GM12878 (cell line): ENCODE data around the gene SYCN. TPM values are rescaled to one million over a fixed set of nuclear protein-coding genes. Genes with fewer than 3 reads are reported as not detected.

Source experiments
- ATAC-seq: fragments of 200-7000 bp; cut with Tn5 transposase; 3 replicates; pipeline ENCODE4 v1.9.1; 2020; ENCODE audit warnings: mild to moderate bottlenecking, moderate library complexity
- BruUV-seq: library from RNA; stranded (reverse); fragments of 400-500 nt; replicated peaks from 2 replicates; lab custom pipeline; 2021; lab: Mats Ljungman, UMichigan
- CTCF ChIA-PET: fragments of 300-600 bp; sonication (Branson Sonifier 250); formaldehyde crosslinking; extraction: SDS; loops from one replicate; lab custom pipeline; 2021; ENCODE audit warnings: inconsistent platforms; lab: Yijun Ruan, JAX
- POLR2A ChIA-PET: fragments of 350-600 bp; formaldehyde crosslinking; extraction: SDS; loops from one replicate; lab custom pipeline; 2021; ENCODE audit warnings: inconsistent platforms; lab: Charles Lee
- RAD21 ChIA-PET: fragments of 300-600 bp; sonication (Branson Sonifier 250); formaldehyde crosslinking; loops from one replicate; lab custom pipeline; 2023; ENCODE audit warnings: antibody characterized with exemption; ENCODE audit not compliant: unreplicated experiment; lab: Charles Lee
- SMC1A ChIA-PET: fragments of 300-600 bp; sonication (Branson Sonifier 250); formaldehyde crosslinking; loops from one replicate; lab custom pipeline; 2023; ENCODE audit not compliant: unreplicated experiment, uncharacterized antibody; lab: Charles Lee
- DNase-seq: peaks from one replicate; pipeline ENCODE4 v3.0.0-alpha.2; 2011; ENCODE audit warnings: low read depth, low spot score
- FAIRE-seq: peaks from 3 replicates; lab custom pipeline; 2011; peaks lifted over from hg19 to GRCh38; lab: Jason Lieb, UNC
- H2AFZ ChIP-seq: 2 replicates; pipeline ENCODE4 v1.6.0; 2011; ENCODE audit warnings: low read depth, low read length, control low read depth; ENCODE audit not compliant: control insufficient read depth
- H3K27ac ChIP-seq: 2 replicates; pipeline ENCODE4 v1.5.1; 2011; ENCODE audit warnings: control low read depth; ENCODE audit not compliant: control insufficient read depth, insufficient read depth
- H3K27me3 ChIP-seq, 2 experiments: replicated peaks in 1 of 2; 2 replicates each; pipeline versions ENCODE4 v1.6.0 to v1.6.1; 2011; ENCODE audit warnings: low read length in 1 of 2; ENCODE audit not compliant: control insufficient read depth in 2 of 2, insufficient read depth in 2 of 2
- H3K36me3 ChIP-seq, 2 experiments: 2 replicates each; pipeline ENCODE4 v1.5.1; 2011; ENCODE audit warnings: low read length in 1 of 2; ENCODE audit not compliant: control insufficient read depth in 2 of 2, insufficient read depth in 2 of 2
- H3K4me1 ChIP-seq: 2 replicates; pipeline ENCODE4 v1.6.1; 2011; ENCODE audit warnings: mild to moderate bottlenecking, low read length, moderate library complexity, mixed read lengths; ENCODE audit not compliant: control insufficient read depth, insufficient read depth
- H3K4me2 ChIP-seq: 2 replicates; pipeline ENCODE4 v1.6.0; 2011; ENCODE audit warnings: control low read depth; ENCODE audit not compliant: control insufficient read depth, insufficient read depth
- H3K4me3 ChIP-seq: fragments of 200-600 bp; sonication (generic); 2 replicates; pipeline ENCODE4 v1.5.1; 2016
- H3K79me2 ChIP-seq: 2 replicates; pipeline ENCODE4 v1.6.0; 2011; ENCODE audit warnings: low read length; ENCODE audit not compliant: control insufficient read depth, insufficient read depth
- H3K9ac ChIP-seq: 2 replicates; pipeline ENCODE4 v1.8.0; 2011; ENCODE audit warnings: low read length, control low read depth, mixed read lengths; ENCODE audit not compliant: control insufficient read depth, insufficient read depth
- H3K9me3 ChIP-seq: replicated peaks from 3 replicates; pipeline ENCODE4 v1.5.1; 2011; ENCODE audit warnings: mild to moderate bottlenecking, low read length; ENCODE audit not compliant: control insufficient read depth, insufficient read depth
- H4K20me1 ChIP-seq: 2 replicates; pipeline ENCODE4 v1.6.0; 2011; ENCODE audit not compliant: control insufficient read depth, insufficient read depth
- BHLHE40 ChIP-seq, 2 experiments: fragments of 450-650 bp in 1 of 2; IDR thresholded peaks; 2 replicates each; pipeline ENCODE4 v1.6.1; 2011 to 2017; ENCODE audit warnings: low read depth in 2 of 2, borderline replicate concordance in 1 of 2, improper control_type of control experiment in 1 of 2, low read length in 1 of 2, mild to moderate bottlenecking in 1 of 2
- EP300 ChIP-seq, 2 experiments: fragments of 150-350 bp in 1 of 2; IDR thresholded peaks; 2 replicates each; pipeline ENCODE4 v1.6.1; 2011 to 2012; ENCODE audit warnings: low read depth in 2 of 2, low read length in 2 of 2, borderline replicate concordance in 1 of 2, improper control_type of control experiment in 1 of 2, inconsistent platforms in 1 of 2; ENCODE audit not compliant: control insufficient read depth in 1 of 2
- MTA2 ChIP-seq: fragments of 450-650 bp; IDR thresholded peaks from 2 replicates; pipeline ENCODE4 v1.6.1; 2016; ENCODE audit warnings: low read depth, mild to moderate bottlenecking, moderate library complexity
- POU2F2 ChIP-seq: IDR thresholded peaks from 3 replicates; pipeline ENCODE4 v1.6.1; 2011; ENCODE audit warnings: low read depth, mild to moderate bottlenecking, low read length, borderline replicate concordance
- SMARCA5 ChIP-seq: fragments of 450-650 bp; IDR thresholded peaks from 2 replicates; pipeline ENCODE4 v1.6.1; 2017; ENCODE audit warnings: mild to moderate bottlenecking
- SPI1 ChIP-seq: IDR thresholded peaks from 2 replicates; pipeline ENCODE4 v1.6.1; 2011; ENCODE audit warnings: low read depth, mild to moderate bottlenecking, low read length, moderate library complexity, borderline replicate concordance; ENCODE audit not compliant: insufficient read depth
- TCF12 ChIP-seq: IDR thresholded peaks from 2 replicates; pipeline ENCODE4 v1.6.1; 2011; ENCODE audit warnings: low read depth, mild to moderate bottlenecking, low read length
- TCF3 ChIP-seq: IDR thresholded peaks from 2 replicates; pipeline ENCODE4 v1.6.1; 2012; ENCODE audit warnings: low read depth, mild to moderate bottlenecking, low read length, borderline replicate concordance; ENCODE audit not compliant: insufficient read depth
- ZNF207 ChIP-seq: fragments of 450-650 bp; IDR thresholded peaks from 2 replicates; pipeline ENCODE4 v1.6.1; 2014; ENCODE audit warnings: antibody characterized with exemption, mild to moderate bottlenecking, borderline replicate concordance
- WGBS: methylation state at CpG from one replicate; pipeline ENCODE4 v1.1.6; 2016; ENCODE audit warnings: low lambda C conversion rate; ENCODE audit not compliant: insufficient replicate concordance, insufficient coverage; ENCODE audit errors: missing lambda C conversion rate; 5-methylcytosine and 5-hydroxymethylcytosine counted together
- in situ Hi-C: fragments of 300-500 bp; cut with MboI; formaldehyde crosslinking; loops from 9 replicates; pipeline ENCODE4 v1.14.3; 2018; ENCODE audit warnings: mixed read lengths
- intact Hi-C: fragments of 100-400 bp; cut with micrococcal nuclease; formaldehyde crosslinking; loops from one replicate; pipeline ENCODE4 v1.14.2; 2022; ENCODE audit not compliant: unreplicated experiment
- polyA plus RNA-seq, 11 experiments: library from polyadenylated mRNA; depleted of rRNA in 4 of 11; unstranded in 6 of 11; stranded (reverse) in 5 of 11; fragments of >200 nt; fragmentation: Nextera tagmentation in 4 of 11; fragmentation: Illumina TruSeq in 1 of 11; extraction: Ambion mirVana in 4 of 11; extraction: Trizol in 1 of 11; gene quantifications; 1 replicate in 1 of 11; 2 replicates in 10 of 11; pipeline versions ENCODE4 v1.2.1 to v1.2.3, GENCODE V29; 2011 to 2016; ENCODE audit warnings: inconsistent platforms in 2 of 11, missing spikeins in 2 of 11, low read depth in 1 of 11
- total RNA-seq, 4 experiments: library from RNA; depleted of rRNA in 3 of 4; stranded (reverse); fragments of >200 nt in 3 of 4; fragmentation: Illumina TruSeq in 1 of 4; extraction: Trizol in 1 of 4; gene quantifications; 2 replicates each; pipeline versions ENCODE4 v1.2.1 to v1.2.3, GENCODE V29; 2013 to 2021
- TF ChIP-seq, protein P1 (sequence below): IDR thresholded peaks from 2 replicates; pipeline ENCODE4 v1.6.1; 2011; ENCODE audit warnings: borderline replicate concordance, low read depth, mild to moderate bottlenecking, moderate library complexity, low read length; ENCODE audit not compliant: insufficient read depth, poor library complexity, severe bottlenecking
- TF ChIP-seq, protein P2 (sequence below): IDR thresholded peaks from 2 replicates; pipeline ENCODE4 v1.6.1; 2012; ENCODE audit warnings: mild to moderate bottlenecking, low read depth, low read length
- TF ChIP-seq, protein P3 (sequence below): IDR thresholded peaks from 2 replicates; pipeline ENCODE4 v1.6.1; 2012; ENCODE audit warnings: low read depth, low read length, improper control_type of control experiment
- TF ChIP-seq, protein P4 (sequence below): IDR thresholded peaks from 2 replicates; pipeline ENCODE4 v1.6.1; 2012; ENCODE audit warnings: low read depth, low read length, improper control_type of control experiment

The SYCN gene
- total and polyA plus RNA-seq, 10 of the 15 experiments (the other 5 are each of a cell fraction or from before 2014, with no cell fraction given) = 0.54 TPM; not detected in 9

DNA sequence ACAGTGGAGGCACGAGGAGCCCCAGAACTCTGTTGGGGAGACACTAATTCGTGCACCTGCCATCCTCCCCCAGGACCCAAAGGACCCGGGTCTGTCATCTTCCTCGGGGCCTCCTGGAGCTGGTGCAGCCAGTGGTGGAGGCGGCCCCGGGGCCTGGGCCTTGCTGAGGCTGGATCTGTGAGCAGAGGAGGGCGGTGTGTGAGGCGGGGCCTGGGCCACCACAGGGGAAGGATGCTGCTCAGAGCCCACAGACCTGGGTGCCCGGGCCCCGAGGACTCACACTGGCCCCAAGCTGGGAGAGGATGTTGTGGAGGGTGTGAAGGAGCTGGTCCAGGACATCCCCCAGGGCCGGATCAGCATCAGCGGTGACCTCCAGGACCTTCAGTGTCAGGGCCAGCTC, 32.5 kb upstream of the SYCN start:
- FAIRE-seq = no peak
- Histone ChIP-seq H3K27ac (no peak overlapping the region), H3K4me2 (no peak overlapping the region), H3K27me3 (no peaks in the 10 kb centered on the region), H3K79me2 (no peaks in the 10 kb centered on the region), H3K9me3 (no peaks in the 10 kb centered on the region), H3K4me3 (no peak overlapping the region), H2AFZ (no peak overlapping the region), H3K9ac (no peak overlapping the region), H3K4me1 (peaks cover 7% of the 10 kb centered on the region), H3K36me3 (no peaks in the 10 kb centered on the region), H4K20me1 (no peaks in the 10 kb centered on the region)
- BruUV-seq = no TSS peak
- intact Hi-C loops (no loop called here), in situ Hi-C loops (no loop called here)
- DNase-seq = no peak
- ATAC-seq = no peak; the same call in 2 of the 3 replicates
- ChIA-PET RAD21 (interaction anchor here (1.4 kb wide), 1 partner anchor 114 kb away, joined by 3 read pairs; no protein-coding TSS in a partner anchor), POLR2A (no interaction called here), SMC1A (no interaction called here), CTCF (no interaction called here)
- TF ChIP-seq SMARCA5 (no peak), TCF3 (no peak), MTA2 (no peak), TCF12 (no peak), EP300 (IDR thresholded peaks at IDR 0.05; ENCODE audit: borderline replicate concordance in 1 of 2, control insufficient read depth in 1 of 2, low read depth in 2 of 2, low read length in 2 of 2) (no peak), SPI1 (no peak), ZNF207 (no peak), BHLHE40 (IDR thresholded peaks at IDR 0.05; ENCODE audit: borderline replicate concordance in 1 of 2, low read depth in 2 of 2, low read length in 1 of 2) (no peak), POU2F2 (no peak)
- TF ChIP-seq, protein P1, sequence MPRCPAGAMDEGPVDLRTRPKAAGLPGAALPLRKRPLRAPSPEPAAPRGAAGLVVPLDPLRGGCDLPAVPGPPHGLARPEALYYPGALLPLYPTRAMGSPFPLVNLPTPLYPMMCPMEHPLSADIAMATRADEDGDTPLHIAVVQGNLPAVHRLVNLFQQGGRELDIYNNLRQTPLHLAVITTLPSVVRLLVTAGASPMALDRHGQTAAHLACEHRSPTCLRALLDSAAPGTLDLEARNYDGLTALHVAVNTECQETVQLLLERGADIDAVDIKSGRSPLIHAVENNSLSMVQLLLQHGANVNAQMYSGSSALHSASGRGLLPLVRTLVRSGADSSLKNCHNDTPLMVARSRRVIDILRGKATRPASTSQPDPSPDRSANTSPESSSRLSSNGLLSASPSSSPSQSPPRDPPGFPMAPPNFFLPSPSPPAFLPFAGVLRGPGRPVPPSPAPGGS = no peak
- TF ChIP-seq, protein P2, sequence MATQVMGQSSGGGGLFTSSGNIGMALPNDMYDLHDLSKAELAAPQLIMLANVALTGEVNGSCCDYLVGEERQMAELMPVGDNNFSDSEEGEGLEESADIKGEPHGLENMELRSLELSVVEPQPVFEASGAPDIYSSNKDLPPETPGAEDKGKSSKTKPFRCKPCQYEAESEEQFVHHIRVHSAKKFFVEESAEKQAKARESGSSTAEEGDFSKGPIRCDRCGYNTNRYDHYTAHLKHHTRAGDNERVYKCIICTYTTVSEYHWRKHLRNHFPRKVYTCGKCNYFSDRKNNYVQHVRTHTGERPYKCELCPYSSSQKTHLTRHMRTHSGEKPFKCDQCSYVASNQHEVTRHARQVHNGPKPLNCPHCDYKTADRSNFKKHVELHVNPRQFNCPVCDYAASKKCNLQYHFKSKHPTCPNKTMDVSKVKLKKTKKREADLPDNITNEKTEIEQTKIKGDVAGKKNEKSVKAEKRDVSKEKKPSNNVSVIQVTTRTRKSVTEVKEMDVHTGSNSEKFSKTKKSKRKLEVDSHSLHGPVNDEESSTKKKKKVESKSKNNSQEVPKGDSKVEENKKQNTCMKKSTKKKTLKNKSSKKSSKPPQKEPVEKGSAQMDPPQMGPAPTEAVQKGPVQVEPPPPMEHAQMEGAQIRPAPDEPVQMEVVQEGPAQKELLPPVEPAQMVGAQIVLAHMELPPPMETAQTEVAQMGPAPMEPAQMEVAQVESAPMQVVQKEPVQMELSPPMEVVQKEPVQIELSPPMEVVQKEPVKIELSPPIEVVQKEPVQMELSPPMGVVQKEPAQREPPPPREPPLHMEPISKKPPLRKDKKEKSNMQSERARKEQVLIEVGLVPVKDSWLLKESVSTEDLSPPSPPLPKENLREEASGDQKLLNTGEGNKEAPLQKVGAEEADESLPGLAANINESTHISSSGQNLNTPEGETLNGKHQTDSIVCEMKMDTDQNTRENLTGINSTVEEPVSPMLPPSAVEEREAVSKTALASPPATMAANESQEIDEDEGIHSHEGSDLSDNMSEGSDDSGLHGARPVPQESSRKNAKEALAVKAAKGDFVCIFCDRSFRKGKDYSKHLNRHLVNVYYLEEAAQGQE = no peak
- TF ChIP-seq, protein P3, sequence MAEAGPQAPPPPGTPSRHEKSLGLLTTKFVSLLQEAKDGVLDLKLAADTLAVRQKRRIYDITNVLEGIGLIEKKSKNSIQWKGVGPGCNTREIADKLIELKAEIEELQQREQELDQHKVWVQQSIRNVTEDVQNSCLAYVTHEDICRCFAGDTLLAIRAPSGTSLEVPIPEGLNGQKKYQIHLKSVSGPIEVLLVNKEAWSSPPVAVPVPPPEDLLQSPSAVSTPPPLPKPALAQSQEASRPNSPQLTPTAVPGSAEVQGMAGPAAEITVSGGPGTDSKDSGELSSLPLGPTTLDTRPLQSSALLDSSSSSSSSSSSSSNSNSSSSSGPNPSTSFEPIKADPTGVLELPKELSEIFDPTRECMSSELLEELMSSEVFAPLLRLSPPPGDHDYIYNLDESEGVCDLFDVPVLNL = no peak
- TF ChIP-seq, protein P4, sequence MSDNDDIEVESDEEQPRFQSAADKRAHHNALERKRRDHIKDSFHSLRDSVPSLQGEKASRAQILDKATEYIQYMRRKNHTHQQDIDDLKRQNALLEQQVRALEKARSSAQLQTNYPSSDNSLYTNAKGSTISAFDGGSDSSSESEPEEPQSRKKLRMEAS = no peak
- 56% methylated on average over 12 of the region's 12 CpGs for WGBS
